H1 (cell line): ENCODE results near the gene VPS35. TPM values are rescaled to one million over a fixed set of nuclear protein-coding genes. Genes with fewer than 3 reads are reported as not detected.

ENCODE experiments used
- CTCF ChIA-PET: fragments of 300-600 bp; sonication (Branson Sonifier 250); formaldehyde crosslinking; loops from one replicate; lab custom pipeline; 2021; ENCODE audit not compliant: partially characterized antibody; lab: Charles Lee
- POLR2A ChIA-PET: fragments of 300-600 bp; sonication (Branson Sonifier 250); formaldehyde crosslinking; loops from one replicate; lab custom pipeline; 2021; ENCODE audit warnings: inconsistent platforms; ENCODE audit not compliant: partially characterized antibody; lab: Charles Lee
- DNase-seq, 2 experiments: peaks; one replicate each; pipeline versions ENCODE4 v3.0.0 to v3.0.0-alpha.2; 2010 to 2022; ENCODE audit warnings: low spot score in 2 of 2, low read depth in 1 of 2, mixed read lengths in 1 of 2
- FAIRE-seq: peaks from 2 replicates; lab custom pipeline; 2011; peaks lifted over from hg19 to GRCh38; lab: Jason Lieb, UNC
- H2AFZ ChIP-seq: 2 replicates; pipeline ENCODE4 v1.8.1; 2012; ENCODE audit warnings: low read length, inconsistent platforms
- H2AK5ac ChIP-seq: 2 replicates; pipeline ENCODE4 v1.6.1; 2013; ENCODE audit warnings: low read depth, low read length
- H2BK120ac ChIP-seq: replicated peaks from 2 replicates; pipeline ENCODE3; 2013; ENCODE audit warnings: low read depth, low read length, inconsistent platforms
- H2BK12ac ChIP-seq: 2 replicates; pipeline ENCODE4 v1.6.1; 2013; ENCODE audit warnings: low read depth, low read length
- H2BK15ac ChIP-seq: 2 replicates; pipeline ENCODE4 v1.6.1; 2013; ENCODE audit warnings: low read length
- H2BK20ac ChIP-seq: 2 replicates; pipeline ENCODE4 v1.6.1; 2013; ENCODE audit warnings: low read length
- H2BK5ac ChIP-seq: 2 replicates; pipeline ENCODE4 v1.6.1; 2013; ENCODE audit warnings: low read depth, low read length
- H3K14ac ChIP-seq: 2 replicates; pipeline ENCODE4 v1.6.1; 2013; ENCODE audit warnings: inconsistent platforms; ENCODE audit not compliant: insufficient read length
- H3K18ac ChIP-seq: 2 replicates; pipeline ENCODE4 v1.6.1; 2013; ENCODE audit warnings: low read length; ENCODE audit errors: extremely low read depth
- H3K23ac ChIP-seq: 2 replicates; pipeline ENCODE4 v1.6.1; 2013; ENCODE audit warnings: inconsistent platforms; ENCODE audit not compliant: insufficient read length
- H3K23me2 ChIP-seq: 2 replicates; pipeline ENCODE4 v1.6.1; 2013; ENCODE audit warnings: low read depth, low read length
- H3K27ac ChIP-seq: 2 replicates; pipeline ENCODE4 v1.6.1; 2011; ENCODE audit warnings: low read depth, low read length, inconsistent platforms
- H3K27me3 ChIP-seq, 4 experiments: replicated peaks in 1 of 4; 1 replicate in 1 of 4; 2 replicates in 3 of 4; pipeline versions ENCODE4 v1.6.1 to v1.8.1; 2011 to 2013; ENCODE audit warnings: low read length in 3 of 4, mild to moderate bottlenecking in 3 of 4, inconsistent platforms in 2 of 4, mixed read lengths in 2 of 4, moderate library complexity in 1 of 4; ENCODE audit not compliant: control insufficient read depth in 3 of 4, insufficient read depth in 3 of 4; ENCODE audit errors: extremely low read depth in 1 of 4
- H3K36me3 ChIP-seq, 4 experiments: 2 replicates each; pipeline versions ENCODE4 v1.6.1 to v1.8.1; 2011 to 2013; ENCODE audit warnings: mild to moderate bottlenecking in 4 of 4, low read length in 3 of 4, moderate library complexity in 2 of 4, control low read depth in 1 of 4, inconsistent platforms in 1 of 4; ENCODE audit not compliant: insufficient read depth in 4 of 4, control insufficient read depth in 2 of 4
- H3K4ac ChIP-seq: replicated peaks from 2 replicates; pipeline ENCODE3; 2013; ENCODE audit warnings: low read length, low read depth, mixed read lengths, inconsistent platforms; ENCODE audit not compliant: insufficient read length
- H3K4me1 ChIP-seq, 4 experiments: replicated peaks in 1 of 4; 1 replicate in 1 of 4; 2 replicates in 3 of 4; pipeline versions ENCODE4 v1.6.1 to v1.8.1; 2011 to 2013; ENCODE audit warnings: low read length in 3 of 4, inconsistent platforms in 2 of 4, mixed read lengths in 1 of 4; ENCODE audit not compliant: insufficient read depth in 4 of 4, control insufficient read depth in 3 of 4
- H3K4me2 ChIP-seq, 2 experiments: 2 replicates each; pipeline versions ENCODE4 v1.6.1 to v1.8.1; 2011 to 2013; ENCODE audit warnings: low read depth in 2 of 2, low read length in 2 of 2, control low read depth in 1 of 2, inconsistent platforms in 1 of 2, mild to moderate bottlenecking in 1 of 2; ENCODE audit not compliant: insufficient read depth in 1 of 2
- H3K4me3 ChIP-seq, 4 experiments: fragments of 200-600, 300-600 bp in 1 of 4; sonication (generic), shearing (Covaris generic), sonication (Bioruptor Twin) in 1 of 4; 2 replicates each; pipeline versions ENCODE4 v1.5.1 to v1.8.1; 2011 to 2016; ENCODE audit warnings: low read length in 4 of 4, low read depth in 3 of 4, control low read depth in 2 of 4, inconsistent platforms in 2 of 4, mild to moderate bottlenecking in 2 of 4, mixed read lengths in 1 of 4, moderate library complexity in 1 of 4; ENCODE audit not compliant: insufficient read depth in 2 of 4; ENCODE audit errors: extremely low read depth in 1 of 4
- H3K56ac ChIP-seq: replicated peaks from 2 replicates; pipeline ENCODE3; 2013; ENCODE audit warnings: low read depth, mild to moderate bottlenecking, mixed read lengths, low read length, inconsistent platforms; ENCODE audit not compliant: insufficient read length
- H3K79me1 ChIP-seq: 2 replicates; pipeline ENCODE4 v1.6.1; 2013; ENCODE audit warnings: low read depth, low read length, control low read depth
- H3K79me2 ChIP-seq, 2 experiments: 2 replicates each; pipeline versions ENCODE4 v1.6.1 to v1.8.1; 2012 to 2013; ENCODE audit warnings: low read length in 2 of 2, mild to moderate bottlenecking in 2 of 2, inconsistent platforms in 1 of 2; ENCODE audit not compliant: insufficient read depth in 2 of 2, control insufficient read depth in 1 of 2
- H3K9ac ChIP-seq, 4 experiments: replicated peaks in 1 of 4; 1 replicate in 1 of 4; 2 replicates in 3 of 4; pipeline versions ENCODE4 v1.6.1 to v1.8.1; 2011 to 2013; ENCODE audit warnings: low read depth in 3 of 4, low read length in 3 of 4, control low read depth in 2 of 4, mild to moderate bottlenecking in 2 of 4, moderate library complexity in 2 of 4, inconsistent platforms in 1 of 4; ENCODE audit errors: extremely low read depth in 1 of 4
- H3K9me3 ChIP-seq, 2 experiments: 2 replicates each; pipeline versions ENCODE4 v1.6.1 to v1.8.1; 2012 to 2013; ENCODE audit warnings: mild to moderate bottlenecking in 2 of 2, moderate library complexity in 2 of 2, control low read depth in 1 of 2, inconsistent platforms in 1 of 2, low read depth in 1 of 2, low read length in 1 of 2, mixed read lengths in 1 of 2; ENCODE audit not compliant: insufficient read depth in 2 of 2
- H4K20me1 ChIP-seq, 2 experiments: replicated peaks in 1 of 2; 2 replicates each; pipeline versions ENCODE3 to v1.8.1; 2011 to 2013; ENCODE audit warnings: inconsistent platforms in 2 of 2, low read length in 2 of 2, mild to moderate bottlenecking in 1 of 2; ENCODE audit not compliant: insufficient read depth in 2 of 2, control insufficient read depth in 1 of 2
- H4K5ac ChIP-seq: 2 replicates; pipeline ENCODE4 v1.6.1; 2013; ENCODE audit warnings: low read length, low read depth, mixed read lengths, inconsistent platforms; ENCODE audit not compliant: insufficient read length
- H4K8ac ChIP-seq: 2 replicates; pipeline ENCODE4 v1.8.0; 2013; ENCODE audit warnings: mild to moderate bottlenecking, moderate library complexity, low read length, inconsistent platforms; ENCODE audit not compliant: insufficient read depth; ENCODE audit errors: extremely low read depth
- H4K91ac ChIP-seq: replicated peaks from 2 replicates; pipeline ENCODE3; 2013; ENCODE audit warnings: low read length, mixed read lengths, inconsistent platforms; ENCODE audit not compliant: insufficient read length
- E2F6 ChIP-seq: IDR thresholded peaks from 2 replicates; pipeline ENCODE4 v1.6.1; 2012; ENCODE audit warnings: inconsistent platforms
- SIRT6 ChIP-seq: IDR thresholded peaks from one replicate; pipeline ENCODE4 v1.7.1; 2012; ENCODE audit warnings: low read length, inconsistent platforms
- WGBS, 2 experiments: shearing (Covaris generic) in 1 of 2; methylation state at CpG; one replicate each; pipeline versions ENCODE4 v1.1.6 to v1.1.7; 2013 to 2015; ENCODE audit warnings: low lambda C conversion rate in 2 of 2, mixed read lengths in 2 of 2, inconsistent platforms in 1 of 2, low coverage in 1 of 2, missing lambda C conversion rate in 1 of 2; ENCODE audit not compliant: insufficient replicate concordance in 2 of 2, insufficient coverage in 1 of 2, insufficient read length in 1 of 2; ENCODE audit errors: extremely low coverage in 1 of 2, missing lambda C conversion rate in 1 of 2; 5-methylcytosine and 5-hydroxymethylcytosine counted together
- polyA plus RNA-seq, 7 experiments: library from polyadenylated mRNA; depleted of rRNA in 3 of 7; stranded (reverse) in 5 of 7; unstranded in 2 of 7; fragments of >200 nt in 5 of 7; fragments of 200-250 nt in 2 of 7; gene quantifications; 1 replicate in 5 of 7; 2 replicates in 1 of 7; 4 replicates in 1 of 7; pipeline versions ENCODE4 v1.2.1 to v1.2.3, GENCODE V29; 2011 to 2013; ENCODE audit warnings: missing spikeins in 2 of 7, mixed read lengths in 2 of 7
- total RNA-seq: library from RNA; stranded (reverse); fragmentation: NEBNext Ultra II Directional; extraction: Animal tissue kit (Norgen Biotek cat#: 25700); gene quantifications from 2 replicates; pipeline ENCODE4 v1.2.1, GENCODE V29; 2021

VPS35 gene
- total and polyA plus RNA-seq, 2 of the 8 experiments (the other 6 are each of a cell fraction or from before 2014, with no cell fraction given), result 10.3 to 66.9 TPM

DNA sequence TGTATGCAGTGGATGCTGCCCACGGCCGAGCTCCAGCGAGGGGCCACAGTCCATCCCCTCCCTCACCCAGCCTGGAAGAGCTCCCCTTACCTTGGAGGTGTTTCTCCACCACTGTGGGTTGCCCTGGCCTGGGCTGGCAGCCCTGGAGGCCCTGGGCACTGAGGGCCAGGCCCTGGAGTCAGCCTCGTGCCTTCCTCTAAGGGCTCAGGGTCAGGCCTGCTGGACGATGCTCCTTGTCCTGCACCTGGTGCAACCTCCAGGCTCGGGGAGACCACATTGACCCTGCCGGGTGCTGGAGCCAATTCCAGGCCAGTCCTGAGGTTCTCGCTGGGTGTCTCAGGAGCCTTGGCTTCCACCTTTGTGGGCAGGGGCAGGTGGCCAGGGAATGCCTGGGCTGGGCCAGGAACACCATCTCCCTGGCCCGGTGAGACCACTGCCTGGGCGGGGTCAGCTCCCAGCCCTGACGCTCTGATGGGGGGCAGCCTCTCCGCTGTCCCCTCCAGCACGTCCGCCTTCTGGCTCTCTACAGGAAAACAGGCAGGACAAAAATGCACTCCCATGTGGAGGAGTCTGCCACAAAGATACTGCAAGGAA lies 48.7 kb upstream of the VPS35 start:
- no peak overlapping the region for H3K9ac ChIP-seq
- CTCF ChIA-PET, result interaction anchor here (0.5 to 2.0 kb wide), 7 partner anchors 8 to 286 kb away, joined by 3 to 5 read pairs (median 3); no protein-coding TSS in a partner anchor
- no peak overlapping the region for H2AFZ ChIP-seq
- H3K79me2 ChIP-seq, result no peaks in the 10 kb centered on the region
- no peak overlapping the region for H4K5ac ChIP-seq
- peak overlapping the region; percentile 61; the same call in 1 of the 2 replicates for H2BK20ac ChIP-seq
- H3K23me2 ChIP-seq, result no peaks in the 10 kb centered on the region
- H3K27ac ChIP-seq, result no peak overlapping the region
- no peak overlapping the region for H2BK120ac ChIP-seq
- H3K4me3 ChIP-seq, result no peak overlapping the region
- peak overlapping the region; percentile 59; the same call in 1 of the 2 replicates for H4K8ac ChIP-seq
- H3K79me1 ChIP-seq, result no peaks in the 10 kb centered on the region
- TF ChIP-seq E2F6 (no peak), SIRT6 (no peak)
- H3K14ac ChIP-seq, result no peak overlapping the region
- H3K56ac ChIP-seq, result no peak overlapping the region
- no peak overlapping the region for H2AK5ac ChIP-seq
- POLR2A ChIA-PET, result interaction anchor here (0.9 to 1.1 kb wide), 2 partner anchors 14 to 46 kb away, joined by 3 read pairs; no protein-coding TSS in a partner anchor
- 91% methylated on average over 11 of the region's 14 CpGs; no CpG with 5 or more reads in 1 of the 2 experiments for WGBS, 2 experiments
- H2BK12ac ChIP-seq, result no peak overlapping the region
- no peaks in the 10 kb centered on the region for H4K20me1 ChIP-seq
- no peak overlapping the region for H3K18ac ChIP-seq
- no peak overlapping the region for H4K91ac ChIP-seq
- H3K27me3 ChIP-seq, result no peaks in the 10 kb centered on the region
- FAIRE-seq, result no peak
- no peaks in the 10 kb centered on the region for H3K9me3 ChIP-seq
- no peak for DNase-seq
- H3K4me1 ChIP-seq, result peaks cover 0 to under 1% (median 0%) of the 10 kb centered on the region in 4 experiments; a peak in 2 of 7 replicates
- H3K4me2 ChIP-seq, result no peak overlapping the region
- H3K4ac ChIP-seq, result no peak overlapping the region
- no peaks in the 10 kb centered on the region for H3K36me3 ChIP-seq
- no peak overlapping the region for H3K23ac ChIP-seq
- no peak overlapping the region for H2BK15ac ChIP-seq
- H2BK5ac ChIP-seq, result no peak overlapping the region
